ENCODE results near the gene NINL.

GRCh38 chr20:25587536-25587935 is 2.2 kb upstream of the NINL start:
- no peak for TF ChIP-seq NR2F2 (IDR thresholded peaks at IDR 0.05)
- TF ChIP-seq CTCF (IDR thresholded peaks at IDR 0.05; ENCODE audit: low read depth, low read length, missing input control) = no peak
- no peak for TF ChIP-seq RAD21 (IDR thresholded peaks at IDR 0.05)
- TF ChIP-seq RXRA (IDR thresholded peaks at IDR 0.05) = no peak
- TF ChIP-seq FOXA1 (IDR thresholded peaks at IDR 0.05) = no peak
- no peak for TF ChIP-seq YY1 (IDR thresholded peaks at IDR 0.05)
- no peak for TF ChIP-seq SP1 (IDR thresholded peaks at IDR 0.05)
- TF ChIP-seq ATF3 (IDR thresholded peaks at IDR 0.05) = no peak
- TF ChIP-seq, protein P1, sequence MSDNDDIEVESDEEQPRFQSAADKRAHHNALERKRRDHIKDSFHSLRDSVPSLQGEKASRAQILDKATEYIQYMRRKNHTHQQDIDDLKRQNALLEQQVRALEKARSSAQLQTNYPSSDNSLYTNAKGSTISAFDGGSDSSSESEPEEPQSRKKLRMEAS (IDR thresholded peaks at IDR 0.05) = no peak
- TF ChIP-seq TAF1 (conservative IDR thresholded peaks at IDR 0.05) = no peak
- TF ChIP-seq, protein P2, sequence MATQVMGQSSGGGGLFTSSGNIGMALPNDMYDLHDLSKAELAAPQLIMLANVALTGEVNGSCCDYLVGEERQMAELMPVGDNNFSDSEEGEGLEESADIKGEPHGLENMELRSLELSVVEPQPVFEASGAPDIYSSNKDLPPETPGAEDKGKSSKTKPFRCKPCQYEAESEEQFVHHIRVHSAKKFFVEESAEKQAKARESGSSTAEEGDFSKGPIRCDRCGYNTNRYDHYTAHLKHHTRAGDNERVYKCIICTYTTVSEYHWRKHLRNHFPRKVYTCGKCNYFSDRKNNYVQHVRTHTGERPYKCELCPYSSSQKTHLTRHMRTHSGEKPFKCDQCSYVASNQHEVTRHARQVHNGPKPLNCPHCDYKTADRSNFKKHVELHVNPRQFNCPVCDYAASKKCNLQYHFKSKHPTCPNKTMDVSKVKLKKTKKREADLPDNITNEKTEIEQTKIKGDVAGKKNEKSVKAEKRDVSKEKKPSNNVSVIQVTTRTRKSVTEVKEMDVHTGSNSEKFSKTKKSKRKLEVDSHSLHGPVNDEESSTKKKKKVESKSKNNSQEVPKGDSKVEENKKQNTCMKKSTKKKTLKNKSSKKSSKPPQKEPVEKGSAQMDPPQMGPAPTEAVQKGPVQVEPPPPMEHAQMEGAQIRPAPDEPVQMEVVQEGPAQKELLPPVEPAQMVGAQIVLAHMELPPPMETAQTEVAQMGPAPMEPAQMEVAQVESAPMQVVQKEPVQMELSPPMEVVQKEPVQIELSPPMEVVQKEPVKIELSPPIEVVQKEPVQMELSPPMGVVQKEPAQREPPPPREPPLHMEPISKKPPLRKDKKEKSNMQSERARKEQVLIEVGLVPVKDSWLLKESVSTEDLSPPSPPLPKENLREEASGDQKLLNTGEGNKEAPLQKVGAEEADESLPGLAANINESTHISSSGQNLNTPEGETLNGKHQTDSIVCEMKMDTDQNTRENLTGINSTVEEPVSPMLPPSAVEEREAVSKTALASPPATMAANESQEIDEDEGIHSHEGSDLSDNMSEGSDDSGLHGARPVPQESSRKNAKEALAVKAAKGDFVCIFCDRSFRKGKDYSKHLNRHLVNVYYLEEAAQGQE (IDR thresholded peaks at IDR 0.05) = no peak
- TF ChIP-seq FOXA2 (IDR thresholded peaks at IDR 0.05) = no peak
- TF ChIP-seq EGR1 (IDR thresholded peaks at IDR 0.05; ENCODE audit: low read depth in 2 of 2) = no peak
- TF ChIP-seq JUND (IDR thresholded peaks at IDR 0.05) = no peak

Data from liver (tissue), 3 donors.